NCI-H2081 treated with DMSO at 0.1 percent for 48 hours (cell line): ENCODE results near the gene C16orf87.

Experiments
- DNase-seq: peaks from one replicate; lab custom pipeline; 2025; lab: John Stamatoyannopoulos, UW

C16orf87 gene

GRCh38 chr16:46843898-46844642 is 13.1 kb upstream of the C16orf87 start:
- DNase-seq: no peak

- DNase-seq: no peak
Observed at GRCh38 chr16:46842192-46842895, 11.4 kb upstream of the C16orf87 start.

GRCh38 chr16:46839986-46840443 is 9.0 kb upstream of the C16orf87 start:
- no peak for DNase-seq

GRCh38 chr16:46836534-46837530 is 5.9 kb upstream of the C16orf87 start:
- DNase-seq: no peak

GRCh38 chr16:46833460-46833800 is 2.5 kb upstream of the C16orf87 start:
- DNase-seq: no peak

- DNase-seq: no peak
Observed at GRCh38 chr16:46832757-46833459, 1.9 kb upstream of the C16orf87 start.

- DNase-seq: no peak
Observed at GRCh38 chr16:46830417-46830901, 521 bp downstream of the C16orf87 start.

GRCh38 chr16:46828943-46829342 is 2.0 kb downstream of the C16orf87 start:
- DNase-seq: no peak

- DNase-seq: no peak
Observed at GRCh38 chr16:46828292-46828691, 2.7 kb downstream of the C16orf87 start.

GRCh38 chr16:46826631-46827030 is 4.3 kb downstream of the C16orf87 start:
- no peak for DNase-seq

GRCh38 chr16:46822270-46822669 is 8.7 kb downstream of the C16orf87 start:
- no peak for DNase-seq

GRCh38 chr16:46817961-46818360 is 13.0 kb downstream of the C16orf87 start:
- no peak for DNase-seq

GRCh38 chr16:46814790-46815189 is 16.2 kb downstream of the C16orf87 start:
- DNase-seq: no peak

- no peak for DNase-seq
Observed at GRCh38 chr16:46813611-46814010, 17.4 kb downstream of the C16orf87 start.

GRCh38 chr16:46812781-46813540 is 18.0 kb downstream of the C16orf87 start:
- no peak for DNase-seq

GRCh38 chr16:46811682-46812081 is 19.3 kb downstream of the C16orf87 start:
- DNase-seq: no peak

- DNase-seq: no peak
Observed at GRCh38 chr16:46808997-46809396, 22.0 kb downstream of the C16orf87 start.

- no peak for DNase-seq
Observed at GRCh38 chr16:46807336-46807735, 23.6 kb downstream of the C16orf87 start.

GRCh38 chr16:46803373-46803772 is 27.6 kb downstream of the C16orf87 start:
- DNase-seq: no peak

GRCh38 chr16:46801428-46802049 is 29.4 kb downstream of the C16orf87 start:
- no peak for DNase-seq
